GM19455 (cell line): ENCODE measurements around the gene TEX19.

Experiments
- ATAC-seq: cut with Tn5 transposase; IDR thresholded peaks from one replicate; pipeline ENCODE4 v1.9.1; 2021; ENCODE audit not compliant: unreplicated experiment

TEX19 gene

GRCh38 chr17:82358465-82359350 lies at the start of gene TEX19:
Gene TEX19, plus strand, starts transcription at chr17:82359247. Its CDS starts 2,904 bp downstream, at chr17:82362151.
- ATAC-seq = no peak

GRCh38 chr17:82309656-82310570 lies 49.1 kb upstream of the TEX19 start:
- no peak for ATAC-seq

GRCh38 chr17:82310877-82311276 lies 48.2 kb upstream of the TEX19 start:
- no peak for ATAC-seq

- ATAC-seq = no peak
Measured at GRCh38 chr17:82311971-82312370, 47.1 kb upstream of the TEX19 start.

- no peak for ATAC-seq
Measured at GRCh38 chr17:82313195-82314011, 45.6 kb upstream of the TEX19 start.

GRCh38 chr17:82314012-82314726 lies 44.9 kb upstream of the TEX19 start:
- no peak for ATAC-seq

GRCh38 chr17:82314727-82315605 lies 44.1 kb upstream of the TEX19 start:
- no peak for ATAC-seq

- no peak for ATAC-seq
Measured at GRCh38 chr17:82315703-82316358, 43.2 kb upstream of the TEX19 start.

GRCh38 chr17:82316651-82317393 lies 42.2 kb upstream of the TEX19 start:
- ATAC-seq = no peak

GRCh38 chr17:82317394-82318168 lies 41.5 kb upstream of the TEX19 start, which contains the start of gene CD7:
Gene CD7, minus strand, starts transcription at chr17:82317608. Its CDS starts 113 bp downstream, at chr17:82317495.
- ATAC-seq = no peak

- no peak for ATAC-seq
Measured at GRCh38 chr17:82318169-82318498, 40.9 kb upstream of the TEX19 start.

- no peak for ATAC-seq
Measured at GRCh38 chr17:82318772-82319606, 40.1 kb upstream of the TEX19 start.

GRCh38 chr17:82319619-82320062 lies 39.4 kb upstream of the TEX19 start:
- ATAC-seq = no peak

- ATAC-seq = no peak
Measured at GRCh38 chr17:82320140-82320840, 38.8 kb upstream of the TEX19 start.
